OCI-LY1 (cell line): ENCODE data around the gene ZNF200.

Experiments used
- H2AFZ ChIP-seq: fragments of 200-600 bp; sonication (generic), shearing (Covaris generic); 2 replicates; pipeline ENCODE4 v1.6.0; 2014; ENCODE audit warnings: antibody characterized with exemption, mild to moderate bottlenecking, low read length
- H3F3A ChIP-seq: fragments of 200-600 bp; sonication (generic), shearing (Covaris generic); 2 replicates; pipeline ENCODE4 v1.6.0; 2014; ENCODE audit warnings: mild to moderate bottlenecking, antibody characterized with exemption, low read length, moderate library complexity; ENCODE audit not compliant: insufficient read depth
- H3K27ac ChIP-seq: fragments of 200-600 bp; sonication (generic); 2 replicates; pipeline ENCODE4 v1.5.1; 2014; ENCODE audit warnings: low read length, mixed run types, mild to moderate bottlenecking, low read depth; ENCODE audit not compliant: poor library complexity, severe bottlenecking
- H3K27me3 ChIP-seq: fragments of 200-600 bp; sonication (generic); 2 replicates; pipeline ENCODE4 v1.6.0; 2014; ENCODE audit warnings: antibody characterized with exemption, mild to moderate bottlenecking, low read length, moderate library complexity; ENCODE audit not compliant: insufficient read depth
- H3K36me3 ChIP-seq: fragments of 200-600 bp; sonication (generic); 2 replicates; pipeline ENCODE4 v1.6.1; 2014; ENCODE audit warnings: mild to moderate bottlenecking, antibody characterized with exemption, low read length, moderate library complexity, mixed read lengths; ENCODE audit not compliant: insufficient read depth
- H3K4me1 ChIP-seq: fragments of 200-600 bp; sonication (generic); 2 replicates; pipeline ENCODE4 v1.5.1; 2014; ENCODE audit warnings: mild to moderate bottlenecking, low read length, moderate library complexity; ENCODE audit not compliant: insufficient read depth, severe bottlenecking
- H3K4me2 ChIP-seq: fragments of 200-600 bp; sonication (generic), shearing (Covaris generic); 2 replicates; pipeline ENCODE4 v1.6.1; 2014; ENCODE audit warnings: low read length
- H3K4me3 ChIP-seq: fragments of 200-600 bp; sonication (generic); 2 replicates; pipeline ENCODE4 v1.5.1; 2014; ENCODE audit warnings: low read length, low read depth, mild to moderate bottlenecking, mixed read lengths; ENCODE audit not compliant: poor library complexity, severe bottlenecking
- H3K79me2 ChIP-seq: fragments of 200-600 bp; shearing (Covaris generic); 2 replicates; pipeline ENCODE4 v1.6.1; 2016; ENCODE audit warnings: mixed run types, low read length, mixed read lengths; ENCODE audit not compliant: insufficient read depth
- H3K9ac ChIP-seq: fragments of 200-600 bp; sonication (generic), shearing (Covaris generic); 2 replicates; pipeline ENCODE4 v1.6.1; 2014; ENCODE audit warnings: mild to moderate bottlenecking, low read length, mixed read lengths
- H3K9me2 ChIP-seq: fragments of 200-600 bp; sonication (generic), shearing (Covaris generic); 2 replicates; pipeline ENCODE4 v1.6.1; 2014; ENCODE audit warnings: low read depth, mild to moderate bottlenecking, low read length, mixed read lengths
- H3K9me3 ChIP-seq: fragments of 200-600 bp; shearing (Covaris generic); 2 replicates; pipeline ENCODE4 v1.6.1; 2014; ENCODE audit warnings: low read length, mixed read lengths
- H4K20me1 ChIP-seq: fragments of 200-600 bp; sonication (generic), shearing (Covaris generic); 2 replicates; pipeline ENCODE4 v1.6.0; 2016; ENCODE audit warnings: mild to moderate bottlenecking, low read length; ENCODE audit not compliant: insufficient read depth
- EZH2 ChIP-seq: fragments of 200-600 bp; sonication (generic), shearing (Covaris generic); IDR thresholded peaks from 2 replicates; pipeline ENCODE4 v1.8.0; 2017; ENCODE audit warnings: borderline replicate concordance, mixed run types, mild to moderate bottlenecking, antibody characterized with exemption, low read length, moderate library complexity, mixed read lengths
- TF ChIP-seq, protein P1 (sequence below): fragments of 200-600 bp; sonication (generic), shearing (Covaris generic); IDR thresholded peaks from 2 replicates; pipeline ENCODE4 v1.5.1; 2017; ENCODE audit warnings: mild to moderate bottlenecking, antibody characterized with exemption, low read length, moderate library complexity, mixed read lengths

ZNF200 gene

GRCh38 chr16:3174618-3175148 lies 60.3 kb downstream of the ZNF200 start:
- Histone ChIP-seq H2AFZ (no peak overlapping the region), H3K27me3 (no peaks in the 10 kb centered on the region; the same call in 1 of the 2 replicates), H3F3A (no peaks in the 10 kb centered on the region), H3K4me2 (peak overlapping the region; percentile 59), H4K20me1 (no peaks in the 10 kb centered on the region), H3K79me2 (no peaks in the 10 kb centered on the region), H3K9me3 (no peaks in the 10 kb centered on the region), H3K4me1 (peaks cover 34% of the 10 kb centered on the region), H3K36me3 (no peaks in the 10 kb centered on the region), H3K27ac (no peak overlapping the region), H3K4me3 (no peak overlapping the region), H3K9me2 (no peaks in the 10 kb centered on the region), H3K9ac (no peak overlapping the region)
- TF ChIP-seq EZH2 = no peak
- TF ChIP-seq, protein P1, sequence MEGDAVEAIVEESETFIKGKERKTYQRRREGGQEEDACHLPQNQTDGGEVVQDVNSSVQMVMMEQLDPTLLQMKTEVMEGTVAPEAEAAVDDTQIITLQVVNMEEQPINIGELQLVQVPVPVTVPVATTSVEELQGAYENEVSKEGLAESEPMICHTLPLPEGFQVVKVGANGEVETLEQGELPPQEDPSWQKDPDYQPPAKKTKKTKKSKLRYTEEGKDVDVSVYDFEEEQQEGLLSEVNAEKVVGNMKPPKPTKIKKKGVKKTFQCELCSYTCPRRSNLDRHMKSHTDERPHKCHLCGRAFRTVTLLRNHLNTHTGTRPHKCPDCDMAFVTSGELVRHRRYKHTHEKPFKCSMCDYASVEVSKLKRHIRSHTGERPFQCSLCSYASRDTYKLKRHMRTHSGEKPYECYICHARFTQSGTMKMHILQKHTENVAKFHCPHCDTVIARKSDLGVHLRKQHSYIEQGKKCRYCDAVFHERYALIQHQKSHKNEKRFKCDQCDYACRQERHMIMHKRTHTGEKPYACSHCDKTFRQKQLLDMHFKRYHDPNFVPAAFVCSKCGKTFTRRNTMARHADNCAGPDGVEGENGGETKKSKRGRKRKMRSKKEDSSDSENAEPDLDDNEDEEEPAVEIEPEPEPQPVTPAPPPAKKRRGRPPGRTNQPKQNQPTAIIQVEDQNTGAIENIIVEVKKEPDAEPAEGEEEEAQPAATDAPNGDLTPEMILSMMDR = no peak

DNA sequence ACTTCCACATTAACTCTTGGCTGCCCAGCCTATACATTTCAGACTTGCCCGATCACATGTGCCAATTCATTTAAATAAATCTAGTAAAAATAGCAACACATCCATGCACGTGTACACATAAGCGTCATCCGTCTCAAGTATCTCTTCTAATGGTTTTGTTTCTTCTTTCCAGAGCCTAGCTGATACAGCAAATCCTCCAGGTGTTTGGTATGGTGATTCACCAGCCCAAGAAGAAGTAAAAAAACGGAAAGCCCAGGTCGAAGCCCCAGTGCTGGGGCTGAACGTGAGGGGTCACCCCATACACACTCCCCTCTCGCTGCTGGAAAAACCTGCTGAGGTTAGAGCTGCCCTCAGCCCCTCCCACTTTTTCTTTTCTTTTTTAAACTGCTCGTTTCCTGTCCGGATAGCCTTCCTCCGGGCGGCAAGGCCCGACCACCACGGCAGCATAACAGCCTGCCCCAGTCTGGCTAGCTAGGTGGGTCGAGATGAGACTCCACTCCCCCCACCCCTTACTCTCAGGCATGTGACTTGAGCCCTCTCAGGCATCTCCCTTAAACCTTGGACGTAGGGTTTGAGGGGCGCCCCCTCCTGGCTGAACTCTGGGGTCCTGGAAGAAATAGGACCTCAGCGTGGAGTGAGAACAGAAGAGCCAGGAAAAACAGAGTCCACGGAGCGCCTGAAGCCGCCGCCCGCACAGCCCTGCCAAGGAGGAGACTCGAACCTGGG lies 60.9 kb downstream of the ZNF200 start:
- TF ChIP-seq EZH2 = no peak
- TF ChIP-seq, protein P1 = peak; percentile 84
- no peaks in the 10 kb centered on the region; the same call in 1 of the 2 replicates for H3K27me3 ChIP-seq
- peak overlapping the region; percentile 59 for H3K4me2 ChIP-seq
- H3K79me2 ChIP-seq = no peaks in the 10 kb centered on the region
- H4K20me1 ChIP-seq = no peaks in the 10 kb centered on the region
- H3K27ac ChIP-seq = no peak overlapping the region
- no peaks in the 10 kb centered on the region for H3K9me3 ChIP-seq
- peaks cover 34% of the 10 kb centered on the region for H3K4me1 ChIP-seq
- no peaks in the 10 kb centered on the region for H3K9me2 ChIP-seq
- H3K4me3 ChIP-seq = peak overlapping the region; percentile 42
- H3K9ac ChIP-seq = peak overlapping the region; percentile 2; the same call in 1 of the 2 replicates
- no peak overlapping the region for H2AFZ ChIP-seq
- H3K36me3 ChIP-seq = no peaks in the 10 kb centered on the region
- H3F3A ChIP-seq = no peaks in the 10 kb centered on the region
